ENCODE data around the gene LPP. TPM values are rescaled to one million over a fixed set of nuclear protein-coding genes. Genes with fewer than 3 reads are reported as not detected.

LPP gene
- total and polyA plus RNA-seq, 9 of the 15 experiments (the other 6 are each of a cell fraction or from before 2014, with no cell fraction given) = 0.07 to 0.18 TPM; not detected in 7

DNA sequence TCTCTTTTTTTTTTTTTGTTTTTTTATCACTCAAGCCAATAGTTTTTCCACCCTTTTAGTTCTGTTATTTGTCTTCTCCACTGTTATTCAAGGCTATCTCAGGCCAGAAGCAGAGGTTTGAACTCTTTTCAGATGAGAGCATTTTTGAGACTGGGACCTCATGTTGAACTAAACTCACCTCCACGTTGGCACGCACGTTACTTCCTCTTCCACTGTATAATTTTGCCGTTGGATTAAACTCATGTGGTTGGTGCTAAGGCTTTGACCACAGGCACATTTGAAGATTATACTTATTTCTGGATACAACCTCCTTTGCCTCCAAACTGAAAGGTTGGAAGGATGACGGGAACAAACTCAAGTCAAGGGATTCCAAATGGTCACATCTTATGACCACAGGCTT, 516.5 kb downstream of the LPP start:
- Histone ChIP-seq H3K36me3 (ENCODE audit: control insufficient read depth, insufficient read depth, low read length) (no peaks in the 10 kb centered on the region), H3K9me1 (ENCODE audit: control insufficient read depth, insufficient read depth, low read length) (no peaks in the 10 kb centered on the region), H3K9ac (ENCODE audit: insufficient read depth in 1 of 2, low read depth in 2 of 2, low read length in 2 of 2) (no peak overlapping the region), H3K4me3 (no peak overlapping the region), H3K4me1 (replicated peaks in 1 of 2; ENCODE audit: control insufficient read depth in 2 of 2, insufficient read depth in 2 of 2, low read length in 2 of 2) (no peaks in the 10 kb centered on the region), H3K79me2 (ENCODE audit: control insufficient read depth, insufficient read depth, low read length) (no peaks in the 10 kb centered on the region), H3K27ac (ENCODE audit: extremely low read depth, low read depth, low read length) (no peak overlapping the region), H3K27me3 (ENCODE audit: control insufficient read depth in 2 of 2, insufficient read depth in 2 of 2, low read length in 2 of 2) (no peaks in the 10 kb centered on the region), H4K20me1 (replicated peaks; ENCODE audit: control insufficient read depth, insufficient read depth, low read length) (no peaks in the 10 kb centered on the region), H3K4me2 (ENCODE audit: insufficient read depth, low read length) (no peak overlapping the region), H3K9me3 (replicated peaks; ENCODE audit: control insufficient read depth, insufficient read depth, low read depth, low read length) (no peaks in the 10 kb centered on the region), H2AFZ (ENCODE audit: low read depth, low read length) (no peak overlapping the region)
- WGBS (ENCODE audit: insufficient coverage, low coverage, missing lambda C conversion rate) = 0% methylated on average over 5 of the region's 5 CpGs
- BruUV-seq (replicated peaks) = no TSS peak
- intact Hi-C loops (cut with micrococcal nuclease) (no loop called here), in situ Hi-C loops (cut with MboI) (no loop called here)
- ChIA-PET POLR2A (no interaction called here), CTCF (ENCODE audit: low intra/inter-chr PET ratio) (no interaction called here)
- no peak for DNase-seq (ENCODE audit: extremely low read depth in 1 of 4, low spot score in 3 of 4)
- no peak for ATAC-seq
- FAIRE-seq = no peak
- no peak for TF ChIP-seq PRPF4 (IDR thresholded peaks at IDR 0.05; ENCODE audit: insufficient read depth, low read depth, low read length, poor library complexity, severe bottlenecking)
- TF ChIP-seq ETV5 (CRISPR knock-in tag; IDR thresholded peaks at IDR 0.05; ENCODE audit: low read depth) = no peak
- TF ChIP-seq NFIX (CRISPR knock-in tag; IDR thresholded peaks at IDR 0.05; ENCODE audit: low read depth) = no peak
- no peak for TF ChIP-seq ELF1 (tag; IDR thresholded peaks at IDR 0.05)
- no peak for TF ChIP-seq ZNF165 (CRISPR knock-in tag; IDR thresholded peaks at IDR 0.05; ENCODE audit: borderline replicate concordance)
- TF ChIP-seq NR3C1 (CRISPR knock-in tag; IDR thresholded peaks at IDR 0.05) = no peak
- TF ChIP-seq OTX1 (CRISPR knock-in tag; IDR thresholded peaks at IDR 0.05) = no peak
- TF ChIP-seq NONO (IDR thresholded peaks at IDR 0.05; ENCODE audit: low read depth in 2 of 2, low read length in 1 of 2) = no peak
- TF ChIP-seq KLF6 (CRISPR knock-in tag; IDR thresholded peaks at IDR 0.05; ENCODE audit: borderline replicate concordance) = no peak
- no peak for TF ChIP-seq DNMT1 (IDR thresholded peaks at IDR 0.05)
- TF ChIP-seq FOXA3 (CRISPR knock-in tag; conservative IDR thresholded peaks at IDR 0.05 in 1 of 2, IDR thresholded peaks at IDR 0.05 in 1 of 2) = no peak
- no peak for TF ChIP-seq POLR2H (tag; IDR thresholded peaks at IDR 0.05; ENCODE audit: low read depth)
- TF ChIP-seq, protein P1, sequence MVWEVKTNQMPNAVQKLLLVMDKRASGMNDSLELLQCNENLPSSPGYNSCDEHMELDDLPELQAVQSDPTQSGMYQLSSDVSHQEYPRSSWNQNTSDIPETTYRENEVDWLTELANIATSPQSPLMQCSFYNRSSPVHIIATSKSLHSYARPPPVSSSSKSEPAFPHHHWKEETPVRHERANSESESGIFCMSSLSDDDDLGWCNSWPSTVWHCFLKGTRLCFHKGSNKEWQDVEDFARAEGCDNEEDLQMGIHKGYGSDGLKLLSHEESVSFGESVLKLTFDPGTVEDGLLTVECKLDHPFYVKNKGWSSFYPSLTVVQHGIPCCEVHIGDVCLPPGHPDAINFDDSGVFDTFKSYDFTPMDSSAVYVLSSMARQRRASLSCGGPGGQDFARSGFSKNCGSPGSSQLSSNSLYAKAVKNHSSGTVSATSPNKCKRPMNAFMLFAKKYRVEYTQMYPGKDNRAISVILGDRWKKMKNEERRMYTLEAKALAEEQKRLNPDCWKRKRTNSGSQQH (CRISPR knock-in tag; IDR thresholded peaks at IDR 0.05) = no peak
- TF ChIP-seq SAFB2 (IDR thresholded peaks at IDR 0.05; ENCODE audit: borderline replicate concordance, low read depth, low read length, severe bottlenecking) = no peak
- TF ChIP-seq, protein P2, sequence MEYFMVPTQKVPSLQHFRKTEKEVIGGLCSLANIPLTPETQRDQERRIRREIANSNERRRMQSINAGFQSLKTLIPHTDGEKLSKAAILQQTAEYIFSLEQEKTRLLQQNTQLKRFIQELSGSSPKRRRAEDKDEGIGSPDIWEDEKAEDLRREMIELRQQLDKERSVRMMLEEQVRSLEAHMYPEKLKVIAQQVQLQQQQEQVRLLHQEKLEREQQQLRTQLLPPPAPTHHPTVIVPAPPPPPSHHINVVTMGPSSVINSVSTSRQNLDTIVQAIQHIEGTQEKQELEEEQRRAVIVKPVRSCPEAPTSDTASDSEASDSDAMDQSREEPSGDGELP (CRISPR knock-in tag; IDR thresholded peaks at IDR 0.05; ENCODE audit: borderline replicate concordance) = no peak
- TF ChIP-seq, protein P3, sequence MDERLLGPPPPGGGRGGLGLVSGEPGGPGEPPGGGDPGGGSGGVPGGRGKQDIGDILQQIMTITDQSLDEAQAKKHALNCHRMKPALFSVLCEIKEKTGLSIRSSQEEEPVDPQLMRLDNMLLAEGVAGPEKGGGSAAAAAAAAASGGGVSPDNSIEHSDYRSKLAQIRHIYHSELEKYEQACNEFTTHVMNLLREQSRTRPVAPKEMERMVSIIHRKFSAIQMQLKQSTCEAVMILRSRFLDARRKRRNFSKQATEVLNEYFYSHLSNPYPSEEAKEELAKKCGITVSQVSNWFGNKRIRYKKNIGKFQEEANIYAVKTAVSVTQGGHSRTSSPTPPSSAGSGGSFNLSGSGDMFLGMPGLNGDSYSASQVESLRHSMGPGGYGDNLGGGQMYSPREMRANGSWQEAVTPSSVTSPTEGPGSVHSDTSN (CRISPR knock-in tag; IDR thresholded peaks at IDR 0.05; ENCODE audit: low read depth) = no peak
- TF ChIP-seq, protein P3 (tag; conservative IDR thresholded peaks at IDR 0.05; ENCODE audit: low read depth) = no peak

Data from K562 (cell line).